Superior temporal gyrus (tissue), 1 donor: ENCODE measurements around the gene WAPL.
"Not testable (repeated sequence)": the region's sequence is repeated elsewhere in the genome, so short reads cannot be mapped to it uniquely, and the experiment has no call there.

Source experiments
- DNase-seq: peaks from one replicate; pipeline ENCODE4 v3.0.0-alpha.2; 2016; ENCODE audit errors: extremely low spot score

Gene WAPL

DNA sequence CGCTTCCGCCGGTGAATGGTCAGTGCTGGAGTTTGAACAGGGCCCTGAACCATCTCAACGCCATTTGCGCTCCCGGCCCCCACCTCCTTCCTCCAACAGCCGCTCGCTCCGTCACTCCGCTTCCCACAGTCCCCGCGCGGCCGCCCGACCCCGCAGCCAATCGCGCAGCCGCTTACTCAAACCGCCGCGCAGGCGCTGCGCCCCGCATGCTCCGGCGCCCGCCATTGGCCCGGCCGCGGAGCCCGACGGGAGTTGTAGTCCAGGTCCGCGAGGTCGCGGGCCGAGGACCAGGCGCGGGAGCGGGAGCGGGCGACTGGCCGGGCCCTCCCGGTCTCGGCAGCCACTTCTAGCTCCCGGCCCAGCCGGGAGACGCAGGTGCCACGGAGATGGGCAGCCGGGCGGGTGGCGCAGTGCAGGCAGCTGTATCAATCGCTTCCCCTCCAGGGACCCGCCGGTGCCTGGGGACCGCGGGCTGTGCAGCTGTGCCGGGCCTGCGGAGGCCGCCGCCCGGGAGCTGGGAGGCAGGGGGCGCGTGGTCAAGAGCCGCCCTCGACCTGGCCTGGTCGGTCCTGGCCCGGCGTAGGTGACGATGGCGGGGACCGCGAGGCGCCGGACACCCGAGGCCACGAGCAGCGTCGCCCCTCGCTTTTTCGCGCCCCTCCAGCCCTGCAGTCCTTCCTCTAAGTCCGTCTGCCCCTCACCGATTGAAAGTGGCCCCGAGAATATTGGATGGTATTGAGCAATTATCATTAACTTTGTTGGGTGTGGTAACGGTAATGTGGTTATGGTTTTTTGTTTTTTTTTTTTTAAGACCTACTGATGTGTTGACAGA lies at the start of gene WAPL:
Gene WAPL (minus strand): TSS at position 115 of the 832 bp plus-strand sequence. CDS start 3,723 bp downstream, outside the sequence.
- peak; percentile 96 for DNase-seq

DNA sequence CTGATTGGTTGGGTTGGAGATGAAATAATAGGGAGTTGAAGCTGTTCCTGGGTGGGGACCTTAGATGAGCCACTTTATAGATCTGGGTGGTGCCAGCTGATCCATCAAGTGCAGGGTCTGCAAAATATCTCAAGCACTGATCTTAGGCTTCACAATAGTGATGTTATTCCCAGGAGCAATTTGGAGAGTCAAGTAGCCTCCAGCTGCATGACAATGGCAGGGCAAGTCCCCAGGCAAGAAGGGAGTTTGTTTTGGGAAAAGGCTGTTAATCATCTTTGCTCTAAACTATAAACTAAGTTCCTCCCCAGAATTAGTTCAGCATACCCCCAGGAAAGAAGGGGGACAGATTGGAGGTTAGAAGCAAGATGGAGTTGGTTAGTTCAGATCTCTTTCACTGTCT lies 47.7 kb upstream of the WAPL start:
- no peak for DNase-seq

DNA sequence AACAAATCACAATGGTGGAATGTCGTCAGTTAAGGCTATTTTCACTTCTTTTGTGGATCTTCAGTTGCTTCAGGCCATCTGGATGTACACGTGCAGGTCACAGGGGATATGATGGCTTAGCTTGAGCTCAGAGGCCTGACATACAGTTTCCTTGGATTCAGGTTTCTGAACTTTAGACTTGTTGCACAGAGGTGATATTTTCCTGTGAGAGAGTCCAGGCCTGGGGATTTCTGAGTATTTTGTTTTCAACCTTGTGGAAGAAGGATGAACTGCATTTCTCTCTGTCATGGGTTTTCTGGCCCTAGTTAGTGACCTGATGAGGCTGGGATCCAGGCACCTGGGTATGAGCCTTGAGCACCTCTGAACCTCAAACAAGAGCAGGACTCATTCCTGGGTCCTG lies 44.9 kb upstream of the WAPL start:
- DNase-seq, result not testable (repeated sequence)

DNA sequence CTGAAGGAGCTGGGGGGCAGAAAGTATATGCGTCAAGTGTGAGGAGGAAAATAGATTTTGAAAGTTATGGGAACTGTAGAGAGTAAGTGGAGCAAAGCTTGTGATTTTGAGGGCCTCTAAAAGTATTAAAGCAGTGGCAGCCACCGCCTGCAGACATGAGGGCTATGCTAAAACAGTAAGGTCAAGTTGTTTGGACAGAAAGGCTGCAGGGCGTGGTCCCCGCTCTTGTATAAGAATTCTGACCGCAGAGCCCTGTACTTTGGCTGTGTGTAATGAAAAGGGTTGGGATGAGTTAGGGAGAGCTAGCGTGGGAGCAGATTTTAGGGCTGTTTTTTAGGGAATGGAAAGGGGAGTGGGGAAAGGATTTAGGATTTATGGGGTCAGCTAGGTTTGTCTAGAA lies 41.7 kb upstream of the WAPL start:
- not testable (repeated sequence) for DNase-seq

DNA sequence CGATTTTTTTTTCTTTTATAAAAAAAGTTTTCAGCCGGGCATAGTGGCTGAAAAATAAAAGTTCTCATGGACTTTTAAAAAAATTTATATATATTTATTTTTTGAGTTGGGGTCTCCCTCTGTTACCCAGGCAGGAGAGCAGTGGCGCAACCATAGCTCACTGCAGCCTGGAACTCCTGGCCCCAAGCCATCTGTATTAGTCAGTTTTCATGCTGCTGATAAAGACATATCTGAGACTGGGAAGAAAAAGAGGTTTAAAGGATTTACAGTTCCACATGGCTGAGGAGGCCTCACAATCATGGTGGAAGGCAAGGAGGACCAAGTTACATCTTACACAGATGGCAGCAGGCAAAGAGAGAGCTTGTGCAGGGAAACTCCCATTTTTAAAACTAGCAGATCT lies 37.1 kb upstream of the WAPL start:
- not testable (repeated sequence) for DNase-seq

DNA sequence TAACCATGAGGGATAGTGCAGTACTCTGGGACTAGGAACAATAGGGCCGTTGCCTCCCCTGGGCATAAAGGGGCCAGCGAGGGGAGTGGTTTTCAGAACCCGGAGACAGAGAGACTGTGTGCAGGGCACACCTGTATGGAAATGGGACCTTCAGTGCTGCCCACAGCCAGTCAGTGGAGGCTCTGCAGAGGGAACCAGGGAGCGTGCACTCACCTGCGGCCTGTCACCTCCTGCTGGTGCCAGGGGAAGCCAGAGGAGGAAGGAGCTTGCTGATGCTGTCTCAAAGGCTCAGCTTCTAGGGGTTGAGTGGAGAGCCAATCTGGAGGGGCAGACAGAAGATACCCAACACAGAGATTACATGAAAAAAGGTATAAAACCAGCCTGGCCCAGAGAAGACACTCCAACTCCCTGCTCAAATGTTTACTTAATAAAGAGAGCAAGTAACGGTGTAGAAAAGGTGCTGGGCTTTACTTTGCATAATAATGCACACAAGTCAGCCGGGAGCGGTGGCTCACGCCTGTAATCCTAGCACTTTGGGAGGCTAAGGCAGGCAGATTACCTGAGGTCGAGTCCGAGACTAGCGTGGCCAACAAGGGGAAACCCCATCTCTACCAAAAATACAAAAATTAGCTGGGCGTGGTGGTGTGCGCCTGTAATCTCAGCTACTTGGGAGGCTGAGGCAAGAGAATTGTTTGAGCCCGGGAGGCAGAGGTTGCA lies 35.5 kb upstream of the WAPL start:
- no peak for DNase-seq

DNA sequence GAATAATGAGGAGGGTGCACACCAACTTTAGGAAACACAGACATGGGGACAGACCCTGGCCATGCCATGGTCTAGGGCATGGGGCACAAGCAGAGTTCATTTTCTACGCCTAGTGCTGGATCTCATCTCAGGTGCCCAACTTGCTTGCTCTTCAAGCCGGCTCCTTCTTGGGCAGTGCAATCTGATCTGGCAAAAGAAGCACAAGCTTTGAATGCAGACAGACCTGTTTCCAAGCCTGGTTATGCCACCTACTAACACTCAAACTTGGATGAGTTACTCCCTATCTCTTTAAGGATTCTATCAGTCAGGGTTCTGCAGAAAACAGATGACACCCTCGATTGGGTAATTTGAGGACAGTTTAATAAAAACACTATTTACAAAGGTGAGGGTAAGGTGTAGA lies 34.9 kb upstream of the WAPL start:
- DNase-seq, result no peak

GRCh38 chr10:86553639-86554038 lies 32.0 kb upstream of the WAPL start:
- DNase-seq, result no peak

DNA sequence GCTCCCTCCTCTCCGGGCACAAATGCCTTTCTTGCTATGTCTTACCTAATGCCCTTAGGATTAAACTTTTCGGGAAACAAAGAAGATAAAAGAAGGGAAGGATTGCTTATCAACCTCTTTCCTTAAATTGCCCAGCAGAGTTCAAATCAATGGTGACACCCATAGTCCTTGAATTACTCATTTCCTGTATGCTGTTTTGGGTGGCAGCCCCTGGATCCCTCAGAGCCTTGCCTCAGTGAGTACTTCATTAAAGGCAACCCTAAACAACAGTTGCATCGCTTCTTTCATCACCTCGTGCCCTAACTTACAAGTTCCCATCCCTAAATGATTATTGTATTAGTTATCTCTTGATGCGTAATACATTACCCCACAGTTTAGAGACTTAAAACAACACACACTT lies 31.6 kb upstream of the WAPL start:
- no peak for DNase-seq

GRCh38 chr10:86547296-86547695 lies 25.7 kb upstream of the WAPL start:
- no peak for DNase-seq

- no peak for DNase-seq
Observed at GRCh38 chr10:86545101-86545500, 23.5 kb upstream of the WAPL start.

GRCh38 chr10:86540016-86540415 lies 18.4 kb upstream of the WAPL start:
- no peak for DNase-seq

DNA sequence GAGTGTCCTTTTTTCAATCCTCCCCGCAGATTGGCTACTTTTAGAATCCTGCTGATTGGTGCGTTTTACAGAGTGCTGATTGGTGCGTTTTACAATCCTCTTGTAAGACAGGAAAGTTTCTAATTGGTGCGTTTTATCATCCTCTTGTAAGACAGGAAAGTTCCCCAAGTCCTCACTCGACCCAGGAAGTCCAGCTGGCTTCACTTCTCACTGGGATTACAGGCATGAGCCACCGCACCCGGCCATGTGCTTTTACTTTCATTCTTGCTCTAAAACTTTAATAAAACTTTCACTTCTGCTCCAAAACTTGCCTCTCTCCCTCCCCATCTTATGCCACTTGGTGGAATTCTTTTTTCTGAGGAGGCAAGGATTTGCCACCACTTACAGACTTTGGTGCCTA lies 17.0 kb upstream of the WAPL start:
- DNase-seq, result no peak

DNA sequence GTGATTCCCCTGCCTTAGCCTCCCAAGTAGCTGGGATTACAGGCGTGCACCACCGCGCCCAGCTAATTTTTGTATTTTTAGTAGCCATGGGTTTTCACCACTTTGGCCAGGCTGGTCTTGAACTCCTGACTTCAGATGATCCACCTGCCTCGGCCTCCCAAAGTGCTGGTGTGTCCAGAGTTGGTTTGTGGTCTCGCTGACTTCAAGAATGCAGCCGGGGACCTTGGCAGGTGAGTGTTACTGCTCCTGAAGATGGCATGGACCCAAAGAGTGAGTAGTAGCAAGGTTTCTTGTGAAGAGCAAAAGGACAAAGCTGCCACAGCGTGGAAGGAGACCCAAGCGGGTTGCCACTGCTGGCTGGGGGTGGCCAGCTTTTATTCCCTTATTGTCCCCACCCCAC lies 16.4 kb upstream of the WAPL start:
- not testable (repeated sequence) for DNase-seq

DNA sequence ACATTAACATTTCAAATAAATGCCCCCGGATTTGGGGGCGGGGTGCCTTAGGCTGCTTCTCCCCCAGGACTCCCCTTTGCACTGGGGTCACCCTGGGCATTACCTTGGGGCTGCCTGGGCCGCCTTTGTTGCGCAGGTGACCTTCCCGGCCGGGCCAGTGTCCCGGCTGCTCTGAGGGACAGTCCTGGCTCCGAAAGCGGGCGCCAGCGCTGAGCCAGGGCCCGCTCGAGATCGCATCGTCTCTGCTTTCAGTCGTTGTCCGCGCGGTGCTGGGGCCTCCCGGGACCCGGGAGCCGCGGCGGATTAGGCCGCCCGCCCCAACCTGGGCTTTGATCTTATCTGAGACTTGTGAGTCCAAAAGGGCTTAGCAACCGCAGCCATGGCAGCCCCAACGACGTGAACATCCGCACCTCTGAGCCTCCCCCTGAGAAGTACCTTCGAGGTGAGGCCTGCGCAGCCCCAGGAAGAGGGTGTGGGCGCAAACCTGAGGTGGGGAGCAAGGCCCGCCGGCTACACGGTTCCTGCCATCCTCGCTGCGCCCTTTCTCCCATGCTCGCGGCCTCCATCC lies 14.8 kb upstream of the WAPL start:
- no peak for DNase-seq

DNA sequence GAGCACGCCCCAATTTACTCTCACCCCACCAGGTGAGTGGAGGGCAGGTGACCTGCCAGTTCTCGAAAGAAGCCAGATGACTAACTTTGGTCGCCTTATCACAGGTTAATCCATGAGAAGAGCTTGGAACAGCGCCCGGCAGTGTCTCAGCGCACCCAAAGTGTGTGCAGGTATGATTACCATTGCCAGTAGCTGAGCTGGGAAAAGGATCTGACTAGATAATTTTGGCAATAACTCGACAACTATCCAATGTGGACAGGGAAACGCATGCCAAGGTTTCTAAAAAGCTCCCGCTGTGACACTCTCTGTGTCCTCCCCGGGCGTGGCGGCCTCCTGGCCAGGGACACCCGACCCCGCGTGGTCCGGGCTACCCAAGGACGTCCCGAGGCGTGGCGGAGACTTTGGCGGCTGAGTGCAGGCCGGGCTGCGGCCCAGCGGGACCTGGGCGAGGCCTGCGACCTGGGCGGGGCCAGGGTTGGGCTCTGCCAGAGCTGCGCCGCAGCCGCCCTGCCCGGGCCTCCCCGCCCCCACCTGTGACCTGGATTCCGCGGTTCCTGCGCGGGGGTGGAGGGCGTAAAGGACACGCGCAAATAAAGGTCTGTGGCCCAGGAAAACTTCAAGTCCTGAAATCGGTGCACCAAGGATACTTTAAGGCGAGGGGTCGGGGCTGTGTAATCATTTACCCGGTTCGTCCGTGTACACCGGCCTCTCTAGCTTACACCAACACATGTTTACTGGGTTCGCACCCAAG lies 13.7 kb upstream of the WAPL start:
- DNase-seq, result no peak

DNA sequence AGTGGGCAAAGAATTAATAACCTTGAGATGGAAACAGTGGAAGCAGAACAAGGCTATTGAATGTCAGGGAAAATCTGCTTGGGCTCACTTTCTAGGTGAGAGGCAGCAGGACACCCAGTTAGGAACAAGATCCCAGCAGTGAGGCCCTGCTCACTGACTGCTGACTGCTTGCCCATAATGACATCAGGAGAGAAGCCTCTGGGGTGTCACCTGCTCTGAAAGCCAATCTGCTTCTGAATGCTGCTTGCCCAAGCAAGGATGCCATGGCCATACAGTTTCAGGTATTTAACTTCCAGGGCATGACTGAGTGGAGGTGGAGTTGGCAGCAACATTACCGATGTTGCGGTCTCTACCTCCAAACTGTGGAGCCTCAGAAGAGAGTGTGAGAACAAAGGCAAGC lies 11.7 kb upstream of the WAPL start:
- no peak for DNase-seq

DNA sequence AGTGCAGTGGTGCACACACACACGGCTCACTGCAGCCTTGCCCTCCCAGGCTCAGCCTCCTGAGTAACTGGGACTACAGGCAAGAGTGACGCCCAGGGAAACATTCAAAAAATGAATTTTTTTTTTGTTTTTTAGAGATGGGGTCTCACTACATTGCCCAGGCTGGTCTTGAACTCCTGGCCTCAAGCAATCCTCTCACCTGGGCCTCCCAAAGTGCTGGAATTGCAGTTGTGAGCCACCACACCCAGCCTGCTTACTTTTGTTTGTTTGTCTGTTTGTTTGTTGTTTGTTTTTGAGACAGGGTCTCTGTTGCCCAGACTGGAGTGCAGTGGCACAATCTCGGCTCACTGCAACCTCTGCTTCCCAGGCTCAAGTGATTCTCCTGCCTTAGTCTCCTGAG lies 7.1 kb upstream of the WAPL start:
- not testable (repeated sequence) for DNase-seq

DNA sequence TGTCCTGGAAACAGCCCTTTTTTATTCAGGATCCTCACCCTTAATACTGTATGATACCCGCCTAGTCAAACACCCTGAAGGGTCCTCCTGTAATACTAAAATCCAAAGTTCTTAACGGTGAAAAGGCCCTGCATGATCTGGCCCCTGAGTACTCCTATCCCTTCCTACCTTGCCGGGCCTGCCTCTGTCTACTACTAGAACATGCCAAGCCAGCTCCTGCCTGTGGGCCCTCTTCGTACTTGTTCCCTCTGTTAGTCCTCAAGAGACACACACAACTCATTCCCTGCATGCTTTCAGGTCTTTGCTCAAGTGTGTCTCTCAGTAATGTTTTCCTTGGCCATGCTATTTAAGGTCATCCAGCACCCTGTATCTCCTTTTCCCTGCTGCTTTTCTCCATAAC lies 5.0 kb upstream of the WAPL start:
- no peak for DNase-seq

DNA sequence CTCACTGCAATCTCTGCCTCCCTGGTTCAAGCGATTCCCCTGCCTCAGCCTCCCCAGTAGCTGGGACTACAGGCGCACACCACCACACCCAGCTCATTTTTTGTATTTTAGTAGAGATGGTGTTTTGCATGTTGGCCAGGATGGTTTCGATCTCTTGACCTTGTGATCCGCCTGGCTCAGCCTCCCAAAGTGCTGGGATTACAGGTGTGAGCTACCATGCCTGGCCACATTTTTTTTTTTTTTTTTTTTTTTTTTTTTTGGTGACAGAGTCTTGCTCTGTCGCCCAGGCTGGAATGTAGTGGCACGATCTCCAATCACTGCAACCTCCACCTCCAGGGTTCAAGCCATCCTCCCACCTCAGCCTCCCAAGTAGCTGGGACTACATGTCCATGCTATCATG lies 4.1 kb upstream of the WAPL start:
- DNase-seq, result not testable (repeated sequence)

DNA sequence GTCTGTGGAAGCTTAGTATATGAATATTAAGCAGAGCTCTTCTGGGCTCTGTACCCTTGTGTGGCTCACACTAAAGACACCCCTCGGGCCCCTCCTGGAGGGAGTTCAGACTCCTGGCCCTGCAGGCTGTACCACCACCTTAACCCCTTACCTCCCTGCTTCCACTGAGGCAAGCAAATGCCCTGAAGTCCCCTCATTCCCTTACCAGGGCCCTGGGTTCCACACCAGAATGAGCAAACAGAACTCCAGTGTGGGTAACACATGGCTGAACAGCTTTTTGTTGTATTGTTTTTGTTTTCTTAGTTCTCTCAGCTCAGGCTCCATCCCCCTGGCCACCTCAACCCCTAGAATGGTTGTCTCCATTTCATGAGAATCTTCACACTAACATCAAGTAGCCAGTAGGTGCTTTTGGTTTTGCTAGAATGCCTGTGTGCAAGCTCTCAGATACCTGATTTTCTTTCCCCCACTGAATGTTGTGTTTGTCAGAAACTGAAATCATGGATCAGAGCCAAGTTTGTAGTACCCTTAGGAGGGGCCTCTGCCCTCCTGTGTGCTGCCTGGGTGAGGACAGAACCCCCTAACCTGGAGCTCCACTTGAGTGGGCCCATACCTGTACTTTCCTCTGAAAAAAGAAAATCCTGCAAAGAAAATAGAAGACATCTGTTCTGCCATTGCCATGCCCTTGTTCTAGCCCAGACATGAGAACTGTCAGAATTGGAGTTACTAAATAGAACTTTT lies 2.8 kb upstream of the WAPL start:
- DNase-seq, result no peak
